ENCODE measurements around the gene ZNF521. TPM values are rescaled to one million over a fixed set of nuclear protein-coding genes. Genes with fewer than 3 reads are reported as not detected.
A peak's percentile ranks its signal among the peaks of the same experiment; 100 is the strongest.

Gene ZNF521
- total RNA-seq, 6 donors from 2014 or later, result 4.7 to 37.7 (median 13.8) TPM

- ATAC-seq (ENCODE audit: low FRiP score in 2 of 2) (peak in 1 of 2 donors; percentile 42), DNase-seq (no peak)
- H3K27me3 ChIP-seq, result no peaks in the 10 kb centered on the region
- H3K4me1 ChIP-seq, result peaks cover 9 to 28% (median 14%) of the 10 kb centered on the region in 4 donors
- whole genome bisulfite sequencing, 2 donors, result 90 to 95% methylated on average over 3 of the region's 3 CpGs
- no peaks in the 10 kb centered on the region for H3K36me3 ChIP-seq
- no peaks in the 10 kb centered on the region for H3K9me3 ChIP-seq
- TF ChIP-seq EP300 (IDR thresholded peaks at IDR 0.05), result no peak
- no peak for TF ChIP-seq CTCF (IDR thresholded peaks at IDR 0.05)
- no peak for TF ChIP-seq POLR2AphosphoS5 (IDR thresholded peaks at IDR 0.05)
- TF ChIP-seq POLR2A (IDR thresholded peaks at IDR 0.05), result no peak
- no peak overlapping the region for H3K27ac ChIP-seq
- no peak overlapping the region for H3K4me3 ChIP-seq
Measured at GRCh38 chr18:25237571-25238267, 114.2 kb downstream of the ZNF521 start.

DNA sequence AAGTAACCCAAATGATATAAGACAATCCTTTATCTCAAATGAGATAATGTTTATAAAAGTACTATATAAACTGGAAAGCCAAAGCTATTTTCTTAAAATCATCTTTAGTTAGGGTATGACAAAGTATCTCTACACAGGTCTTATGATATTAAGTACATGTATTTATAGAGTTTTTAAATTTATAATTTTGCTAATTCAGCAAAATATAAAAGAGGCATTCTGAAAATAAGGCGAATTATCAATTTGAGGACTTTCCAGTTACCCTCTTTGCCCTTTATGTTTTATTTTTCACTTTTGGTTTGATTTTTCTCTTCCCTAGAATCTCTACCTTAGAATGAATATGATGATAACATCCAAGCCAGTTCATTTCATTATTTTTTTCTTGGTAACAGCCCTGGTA lies 115.2 kb downstream of the ZNF521 start:
- no peaks in the 10 kb centered on the region for H3K27me3 ChIP-seq
- no peaks in the 10 kb centered on the region for H3K36me3 ChIP-seq
- no peak overlapping the region for H3K27ac ChIP-seq
- H3K4me1 ChIP-seq, result peaks cover 9 to 29% (median 16%) of the 10 kb centered on the region in 4 donors
- no peak overlapping the region for H3K4me3 ChIP-seq
- H3K9me3 ChIP-seq, result no peaks in the 10 kb centered on the region
- ATAC-seq (ENCODE audit: low FRiP score in 2 of 2) (no peak), DNase-seq (no peak)
- no peak for TF ChIP-seq POLR2AphosphoS5 (IDR thresholded peaks at IDR 0.05)
- no peak for TF ChIP-seq POLR2A (IDR thresholded peaks at IDR 0.05)
- no peak for TF ChIP-seq EP300 (IDR thresholded peaks at IDR 0.05)
- no peak for TF ChIP-seq CTCF (IDR thresholded peaks at IDR 0.05)
- 96 to 100% methylated on average over 1 of the region's 1 CpG for WGBS, 2 donors

DNA sequence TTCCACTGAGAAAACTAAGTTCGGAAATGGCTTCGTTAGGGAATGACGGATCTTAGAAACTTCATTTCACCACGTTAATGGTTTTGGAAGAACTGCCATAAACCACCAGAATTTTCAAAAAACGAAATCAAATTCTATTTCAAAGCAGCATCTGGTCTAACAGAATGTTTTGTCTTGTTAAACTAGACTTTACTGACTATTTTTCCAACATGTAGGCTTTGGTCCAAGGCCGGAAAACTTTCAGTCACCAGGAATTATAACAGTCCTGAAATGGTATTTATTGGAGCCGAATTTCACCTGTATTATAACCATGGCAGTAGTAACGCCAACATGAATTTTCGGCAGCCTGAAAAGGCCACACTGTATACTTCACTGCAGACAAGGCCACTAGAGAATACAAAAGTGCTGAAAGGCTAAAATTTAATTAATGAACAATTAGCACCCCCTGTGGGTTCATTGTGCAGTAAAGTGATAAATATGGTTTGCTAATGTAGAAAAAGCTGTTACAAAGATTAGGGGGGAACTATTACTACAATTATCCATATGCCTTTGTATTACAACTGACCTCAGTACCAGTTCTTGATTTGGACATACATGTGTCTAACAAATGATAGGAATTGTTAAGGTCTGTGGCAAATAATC lies 116.4 kb downstream of the ZNF521 start:
- no peak for TF ChIP-seq EP300 (IDR thresholded peaks at IDR 0.05)
- no peak for TF ChIP-seq POLR2AphosphoS5 (IDR thresholded peaks at IDR 0.05)
- no peak for TF ChIP-seq CTCF (IDR thresholded peaks at IDR 0.05)
- no peak for TF ChIP-seq POLR2A (IDR thresholded peaks at IDR 0.05)
- H3K9me3 ChIP-seq, result no peaks in the 10 kb centered on the region
- no peaks in the 10 kb centered on the region for H3K36me3 ChIP-seq
- WGBS, 2 donors, result 71 to 92% methylated on average over 9 of the region's 9 CpGs
- H3K4me1 ChIP-seq, result peaks cover 12 to 41% (median 22%) of the 10 kb centered on the region in 4 donors
- DNase-seq (no peak), ATAC-seq (ENCODE audit: low FRiP score in 2 of 2) (no peak)
- H3K27me3 ChIP-seq, result no peaks in the 10 kb centered on the region
- no peak overlapping the region for H3K27ac ChIP-seq
- no peak overlapping the region for H3K4me3 ChIP-seq

DNA sequence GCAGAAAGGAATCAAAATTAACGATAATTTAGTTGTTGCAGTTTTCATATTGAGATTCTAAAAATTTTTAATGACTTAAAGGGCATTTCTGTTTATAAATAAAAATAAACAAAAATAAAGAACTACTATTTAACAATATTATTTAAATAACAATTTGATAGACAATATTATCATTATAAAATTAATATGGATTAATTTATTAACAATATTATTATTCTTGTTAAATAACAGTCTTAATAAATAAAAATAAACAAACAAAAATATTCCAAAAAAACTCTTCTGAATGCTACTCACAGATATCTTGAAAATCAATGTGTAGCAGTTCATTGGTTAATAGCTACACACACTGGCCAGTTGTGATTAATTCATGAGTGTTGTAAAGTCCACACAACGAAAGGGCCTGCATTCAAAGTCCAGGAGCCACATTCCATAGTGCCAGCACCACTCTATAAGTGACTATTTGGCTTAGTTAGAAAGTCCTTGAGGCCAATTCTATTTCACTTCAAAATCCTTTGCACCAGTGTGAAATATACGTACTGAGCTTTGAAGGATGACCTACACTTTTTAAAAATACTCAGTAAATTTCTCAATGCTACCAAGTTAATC lies 117.1 kb downstream of the ZNF521 start:
- H3K4me3 ChIP-seq, result no peak overlapping the region
- DNase-seq, result no peak
- 70 to 78% methylated on average over 3 of the region's 3 CpGs for WGBS, 2 donors
- peaks cover 17 to 42% (median 23%) of the 10 kb centered on the region in 4 donors for H3K4me1 ChIP-seq
- ATAC-seq (ENCODE audit: low FRiP score in 2 of 2), result no peak
- H3K27me3 ChIP-seq, result no peaks in the 10 kb centered on the region
- no peaks in the 10 kb centered on the region for H3K36me3 ChIP-seq
- no peak overlapping the region for H3K27ac ChIP-seq
- TF ChIP-seq POLR2A (IDR thresholded peaks at IDR 0.05), result no peak
- no peak for TF ChIP-seq POLR2AphosphoS5 (IDR thresholded peaks at IDR 0.05)
- TF ChIP-seq CTCF (IDR thresholded peaks at IDR 0.05), result no peak
- TF ChIP-seq EP300 (IDR thresholded peaks at IDR 0.05), result no peak
- H3K9me3 ChIP-seq, result no peaks in the 10 kb centered on the region

Data from upper lobe of left lung (tissue), 6 donors.